HCT116 (cell line): ENCODE measurements around the gene ACAD8. TPM values are rescaled to one million over a fixed set of nuclear protein-coding genes. Genes with fewer than 3 reads are reported as not detected.
"Not testable (repeated sequence)": the region's sequence is repeated elsewhere in the genome, so short reads cannot be mapped to it uniquely, and the experiment has no call there.

Experiments used
- ATAC-seq: fragments of 200-7000 bp; cut with Tn5 transposase; 2 replicates; pipeline ENCODE4 v1.9.1; 2020; ENCODE audit warnings: mild to moderate bottlenecking, moderate library complexity
- BruUV-seq: library from RNA; stranded (reverse); fragments of 400-500 nt; replicated peaks from 2 replicates; lab custom pipeline; 2021; lab: Mats Ljungman, UMichigan
- CTCF ChIA-PET: fragments of 300-600 bp; sonication (Branson Sonifier 250); formaldehyde crosslinking; loops from one replicate; lab custom pipeline; 2021; ENCODE audit warnings: antibody characterized with exemption; lab: Charles Lee
- POLR2A ChIA-PET: fragments of 300-600, 350-600 bp; sonication (Branson Sonifier 250); formaldehyde crosslinking; loops from one replicate; lab custom pipeline; 2021; ENCODE audit warnings: antibody characterized with exemption; lab: Charles Lee
- RAD21 ChIA-PET, 2 experiments: fragments of 300-600 bp; sonication (Branson Sonifier 250); formaldehyde crosslinking; loops; one replicate each; lab custom pipeline; 2023; ENCODE audit warnings: low total read pairs in 2 of 2; ENCODE audit not compliant: uncharacterized antibody in 2 of 2, unreplicated experiment in 2 of 2, low non-redundant PET in 1 of 2; lab: Charles Lee
- DNase-seq: peaks from one replicate; pipeline ENCODE4 v3.0.0-alpha.2; 2010; ENCODE audit warnings: low read depth, low spot score
- H2AFZ ChIP-seq: fragments of 200-600 bp; shearing (Covaris generic), sonication (generic); 2 replicates; pipeline ENCODE4 v1.6.1; 2017; ENCODE audit warnings: low read depth, mixed run types, mixed read lengths, antibody characterized with exemption, low read length; ENCODE audit not compliant: poor library complexity, severe bottlenecking
- H3K27ac ChIP-seq: 2 replicates; pipeline ENCODE4 v1.5.1; 2012; ENCODE audit warnings: low read depth, low read length
- H3K27me3 ChIP-seq: fragments of 200-600 bp; sonication (generic); 2 replicates; pipeline ENCODE4 v1.6.1; 2016; ENCODE audit warnings: mixed run types, low read length, mixed read lengths; ENCODE audit not compliant: insufficient read depth
- H3K36me3 ChIP-seq, 2 experiments: fragments of 200-500 bp in 1 of 2; fragments of 200-600 bp in 1 of 2; sonication (Bioruptor generic) in 1 of 2; sonication (generic) in 1 of 2; 2 replicates each; pipeline versions ENCODE4 v1.5.1 to v1.6.1; 2014 to 2016; ENCODE audit warnings: low read length in 2 of 2, inconsistent platforms in 1 of 2, mixed read lengths in 1 of 2, mixed run types in 1 of 2; ENCODE audit not compliant: insufficient read depth in 2 of 2, control insufficient read depth in 1 of 2
- H3K4me1 ChIP-seq, 2 experiments: fragments of 200-600 bp in 1 of 2; sonication (generic) in 1 of 2; 2 replicates each; pipeline versions ENCODE4 v1.5.1 to v1.6.1; 2012 to 2017; ENCODE audit warnings: low read length in 2 of 2, inconsistent platforms in 1 of 2, mild to moderate bottlenecking in 1 of 2, mixed read lengths in 1 of 2, mixed run types in 1 of 2, moderate library complexity in 1 of 2; ENCODE audit not compliant: insufficient read depth in 2 of 2, control insufficient read depth in 1 of 2
- H3K4me2 ChIP-seq: fragments of 200-600 bp; sonication (generic); 2 replicates; pipeline ENCODE4 v1.6.1; 2017; ENCODE audit warnings: mixed run types, low read length, mixed read lengths
- H3K4me3 ChIP-seq, 2 experiments: fragments of 200-600 bp in 1 of 2; sonication (generic) in 1 of 2; replicated peaks in 1 of 2; 2 replicates each; pipeline ENCODE4 v1.5.1; 2011 to 2016; ENCODE audit warnings: low read length in 2 of 2, control low read depth in 1 of 2, low read depth in 1 of 2, mild to moderate bottlenecking in 1 of 2, mixed read lengths in 1 of 2, mixed run types in 1 of 2
- H3K79me2 ChIP-seq: fragments of 200-600 bp; sonication (generic); 2 replicates; pipeline ENCODE4 v1.6.1; 2017; ENCODE audit warnings: mild to moderate bottlenecking, mixed run types, low read length, moderate library complexity, mixed read lengths; ENCODE audit not compliant: insufficient read depth
- H3K9ac ChIP-seq: fragments of 200-600 bp; sonication (generic); 2 replicates; pipeline ENCODE4 v1.6.1; 2016; ENCODE audit warnings: low read length, mixed read lengths
- H3K9me2 ChIP-seq: fragments of 200-600 bp; sonication (generic), shearing (Covaris generic); 2 replicates; pipeline ENCODE4 v1.6.1; 2017; ENCODE audit warnings: mixed run types, mild to moderate bottlenecking, moderate library complexity; ENCODE audit not compliant: insufficient read depth
- H3K9me3 ChIP-seq, 2 experiments: fragments of 200-500 bp in 1 of 2; fragments of 200-600 bp in 1 of 2; sonication (Bioruptor generic) in 1 of 2; sonication (generic) in 1 of 2; 2 replicates each; pipeline ENCODE4 v1.6.1; 2014 to 2017; ENCODE audit warnings: low read length in 2 of 2, mixed read lengths in 2 of 2, inconsistent platforms in 1 of 2, low read depth in 1 of 2, mild to moderate bottlenecking in 1 of 2, mixed run types in 1 of 2, moderate library complexity in 1 of 2; ENCODE audit not compliant: control insufficient read depth in 1 of 2, insufficient read depth in 1 of 2
- H4K20me1 ChIP-seq: fragments of 200-600 bp; sonication (generic), shearing (Covaris generic); 2 replicates; pipeline ENCODE4 v1.6.1; 2017; ENCODE audit warnings: mixed run types, mild to moderate bottlenecking, moderate library complexity; ENCODE audit not compliant: insufficient read depth
- SP1 ChIP-seq: IDR thresholded peaks from 2 replicates; pipeline ENCODE4 v1.6.1; 2012; ENCODE audit warnings: low read depth
- SRF ChIP-seq: IDR thresholded peaks from 2 replicates; pipeline ENCODE4 v1.6.1; 2012; ENCODE audit warnings: low read depth
- intact Hi-C: fragments of 100-400 bp; cut with micrococcal nuclease; formaldehyde crosslinking; loops from 2 replicates; pipeline ENCODE4 v1.10.0; 2022
- total RNA-seq: library from RNA; stranded (reverse); gene quantifications from one replicate; pipeline ENCODE4 v1.2.1, GENCODE V29; 2021; ENCODE audit not compliant: unreplicated experiment
- TF ChIP-seq, protein P1 (sequence below): IDR thresholded peaks from 2 replicates; pipeline ENCODE4 v1.6.1; 2012

ACAD8 gene
- total RNA-seq, 1 experiment from 2014 or later = 21.0 TPM

DNA sequence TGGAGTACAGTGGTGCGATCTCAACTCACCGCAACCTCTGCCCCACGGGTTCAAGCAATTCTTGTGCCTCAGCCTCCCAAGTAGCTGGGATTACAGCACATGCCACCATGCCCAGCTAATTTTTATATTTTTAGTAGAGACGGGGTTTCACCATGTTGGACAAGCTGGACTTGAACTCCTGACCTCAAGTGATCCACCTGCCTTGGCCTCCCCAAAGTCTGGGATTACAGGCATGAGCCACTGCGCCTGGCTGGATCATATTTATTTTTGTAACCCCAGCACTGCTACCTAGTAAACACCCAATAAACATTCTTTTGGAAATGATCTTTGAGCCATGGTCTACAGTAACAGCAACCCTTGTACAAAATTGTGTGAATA, 1.8 kb downstream of the ACAD8 start:
- H3K4me3 ChIP-seq, H3K4me1 ChIP-seq, H3K36me3 ChIP-seq, ATAC-seq, BruUV-seq, POLR2A ChIA-PET, H4K20me1 ChIP-seq, DNase-seq, H2AFZ ChIP-seq, H3K9me3 ChIP-seq, H3K9ac ChIP-seq, H3K9me2 ChIP-seq, H3K27ac ChIP-seq, CTCF ChIA-PET, H3K27me3 ChIP-seq, RAD21 ChIA-PET: not testable (repeated sequence)
- Histone ChIP-seq H3K4me2 (peak overlapping the region; percentile 87; the same call in 1 of the 2 replicates), H3K79me2 (peaks cover 23% of the 10 kb centered on the region)
- intact Hi-C loops = loop anchor here (10.0 kb wide), 2 partner anchors 320 to 330 kb away; no protein-coding TSS in a partner anchor

DNA sequence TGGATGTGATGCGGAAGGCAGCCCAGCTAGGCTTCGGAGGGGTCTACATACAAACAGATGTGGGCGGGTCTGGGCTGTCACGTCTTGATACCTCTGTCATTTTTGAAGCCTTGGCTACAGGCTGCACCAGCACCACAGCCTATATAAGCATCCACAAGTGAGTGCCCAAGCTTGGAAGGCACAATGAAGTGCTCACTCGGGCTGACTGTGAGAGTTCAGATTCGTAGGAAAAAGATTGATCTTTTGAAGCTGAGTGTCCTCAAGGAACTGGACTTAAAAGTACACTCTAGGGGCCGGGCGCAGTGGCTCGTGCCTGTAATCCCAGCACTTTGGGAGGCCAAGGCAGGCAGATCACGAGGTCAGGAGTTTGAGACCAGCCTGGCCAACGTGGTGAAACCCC, 3.7 kb downstream of the ACAD8 start:
- Histone ChIP-seq H3K9me3 (no peaks in the 10 kb centered on the region), H3K4me2 (no peak overlapping the region), H3K4me1 (peaks cover 2 to 9% of the 10 kb centered on the region in 2 experiments; a peak in 2 of 4 replicates), H3K27ac (no peak overlapping the region), H3K79me2 (peaks cover 23% of the 10 kb centered on the region), H3K36me3 (peaks cover 0 to 6% of the 10 kb centered on the region in 2 experiments; a peak in 1 of 4 replicates), H3K9me2 (no peaks in the 10 kb centered on the region), H3K27me3 (no peaks in the 10 kb centered on the region), H4K20me1 (no peaks in the 10 kb centered on the region), H3K9ac (no peak overlapping the region), H3K4me3 (no peak overlapping the region), H2AFZ (no peak overlapping the region)
- DNase-seq (no peak), ATAC-seq (no peak)
- CTCF ChIA-PET = no interaction called here
- intact Hi-C loops = loop anchor here (10.0 kb wide), 2 partner anchors 318 to 332 kb away; no protein-coding TSS in a partner anchor
- POLR2A ChIA-PET = no interaction called here
- no TSS peak for BruUV-seq
- TF ChIP-seq, protein P1, sequence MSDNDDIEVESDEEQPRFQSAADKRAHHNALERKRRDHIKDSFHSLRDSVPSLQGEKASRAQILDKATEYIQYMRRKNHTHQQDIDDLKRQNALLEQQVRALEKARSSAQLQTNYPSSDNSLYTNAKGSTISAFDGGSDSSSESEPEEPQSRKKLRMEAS = no peak
- TF ChIP-seq SRF = no peak
- no peak for TF ChIP-seq SP1
- RAD21 ChIA-PET = no interaction called here
